HEK293 (cell line): Measurements from ENCODE around the gene EFEMP2.

Experiments
- CTCF ChIA-PET: fragments of 350-600 bp; formaldehyde crosslinking; extraction: SDS; loops from one replicate; lab custom pipeline; 2021; ENCODE audit warnings: antibody characterized with exemption; lab: Yijun Ruan, JAX
- POLR2A ChIA-PET: fragments of 300-600 bp; formaldehyde crosslinking; extraction: SDS; loops from one replicate; lab custom pipeline; 2020; ENCODE audit warnings: antibody characterized with exemption, inconsistent platforms; lab: Yijun Ruan, JAX
- H3K27ac ChIP-seq: fragments of 200-500 bp; sonication (Bioruptor generic); 2 replicates; pipeline ENCODE4 v1.5.1; 2014; ENCODE audit warnings: low read depth, low read length, control low read depth, inconsistent platforms; ENCODE audit errors: extremely low read depth
- H3K36me3 ChIP-seq, 2 experiments: fragments of 200-500 bp in 1 of 2; sonication (Bioruptor generic) in 1 of 2; 1 replicate in 1 of 2; 2 replicates in 1 of 2; pipeline ENCODE4 v1.5.1; 2014 to 2017; ENCODE audit warnings: inconsistent platforms in 2 of 2, low read length in 2 of 2; ENCODE audit not compliant: control insufficient read depth in 2 of 2, insufficient read depth in 1 of 2
- H3K4me1 ChIP-seq: fragments of 200-500 bp; sonication (Bioruptor generic); 2 replicates; pipeline ENCODE4 v1.5.1; 2014; ENCODE audit warnings: mild to moderate bottlenecking, low read length, inconsistent platforms; ENCODE audit not compliant: control insufficient read depth, insufficient read depth
- H3K4me3 ChIP-seq: 2 replicates; pipeline ENCODE4 v1.5.1; 2011; ENCODE audit warnings: low read depth, mild to moderate bottlenecking, control low read depth, low read length, moderate library complexity
- H3K9me3 ChIP-seq: fragments of 200-500 bp; sonication (Bioruptor generic); 2 replicates; pipeline ENCODE4 v1.5.1; 2014; ENCODE audit warnings: low read depth, low read length, inconsistent platforms; ENCODE audit not compliant: control insufficient read depth, insufficient read depth
- BCL11B ChIP-seq: fragments of 450-650 bp; formaldehyde crosslinking; IDR thresholded peaks from 2 replicates; pipeline ENCODE4 v1.5.1; 2016; ENCODE audit warnings: low read depth, missing biosample characterization, missing genetic modification characterization
- GFI1B ChIP-seq: fragments of 450-650 bp; formaldehyde crosslinking; IDR thresholded peaks from 2 replicates; pipeline ENCODE4 v1.5.1; 2016; ENCODE audit warnings: missing biosample characterization, missing genetic modification characterization
- GLI4 ChIP-seq: fragments of 450-650 bp; formaldehyde crosslinking; IDR thresholded peaks from 2 replicates; pipeline ENCODE4 v1.5.1; 2016; ENCODE audit warnings: missing biosample characterization, missing genetic modification characterization
- GLIS1 ChIP-seq: fragments of 450-650 bp; formaldehyde crosslinking; IDR thresholded peaks from 2 replicates; pipeline ENCODE4 v1.5.1; 2016; ENCODE audit warnings: missing biosample characterization, missing genetic modification characterization
- KLF1 ChIP-seq: fragments of 450-650 bp; formaldehyde crosslinking; IDR thresholded peaks from 2 replicates; pipeline ENCODE4 v1.5.1; 2016; ENCODE audit warnings: missing biosample characterization, missing genetic modification characterization
- MEIS1 ChIP-seq: sonication (generic); formaldehyde crosslinking; IDR thresholded peaks from 2 replicates; pipeline ENCODE4 v1.8.1; 2022; ENCODE audit warnings: missing genetic modification reagents, mild to moderate bottlenecking, borderline replicate concordance
- MYNN ChIP-seq: fragments of 450-650 bp; formaldehyde crosslinking; IDR thresholded peaks from 2 replicates; pipeline ENCODE4 v1.5.1; 2016; ENCODE audit warnings: missing biosample characterization, missing genetic modification characterization, borderline replicate concordance
- SP2 ChIP-seq: fragments of 450-650 bp; formaldehyde crosslinking; IDR thresholded peaks from 2 replicates; pipeline ENCODE4 v1.5.1; 2016; ENCODE audit warnings: missing biosample characterization, missing genetic modification characterization
- SP7 ChIP-seq: fragments of 450-650 bp; formaldehyde crosslinking; IDR thresholded peaks from 2 replicates; pipeline ENCODE4 v1.5.1; 2016; ENCODE audit warnings: missing biosample characterization, missing genetic modification characterization
- TCF7L2 ChIP-seq: IDR thresholded peaks from 2 replicates; pipeline ENCODE4 v1.6.1; 2011; ENCODE audit warnings: low read depth, mild to moderate bottlenecking, inconsistent platforms, low read length, moderate library complexity, borderline replicate concordance
- ZBTB21 ChIP-seq: fragments of 450-650 bp; formaldehyde crosslinking; IDR thresholded peaks from 2 replicates; pipeline ENCODE4 v1.5.1; 2017; ENCODE audit warnings: missing biosample characterization, missing genetic modification characterization
- ZIC2 ChIP-seq: fragments of 450-650 bp; formaldehyde crosslinking; IDR thresholded peaks from 2 replicates; pipeline ENCODE4 v1.5.1; 2016; ENCODE audit warnings: missing biosample characterization, missing genetic modification characterization
- ZNF121 ChIP-seq: fragments of 450-650 bp; formaldehyde crosslinking; IDR thresholded peaks from 2 replicates; pipeline ENCODE4 v1.5.1; 2016; ENCODE audit warnings: missing biosample characterization, missing genetic modification characterization
- ZNF132 ChIP-seq: fragments of 450-650 bp; formaldehyde crosslinking; IDR thresholded peaks from 2 replicates; pipeline ENCODE4 v1.5.1; 2017; ENCODE audit warnings: missing biosample characterization, missing genetic modification characterization, borderline replicate concordance
- ZNF133 ChIP-seq: fragments of 450-650 bp; formaldehyde crosslinking; IDR thresholded peaks from 2 replicates; pipeline ENCODE4 v1.5.1; 2016; ENCODE audit warnings: missing biosample characterization, missing genetic modification characterization
- ZNF184 ChIP-seq: fragments of 450-650 bp; IDR thresholded peaks from 2 replicates; pipeline ENCODE4 v1.5.1; 2018; ENCODE audit warnings: missing biosample characterization, mild to moderate bottlenecking, missing genetic modification characterization
- ZNF19 ChIP-seq: fragments of 450-650 bp; formaldehyde crosslinking; IDR thresholded peaks from 2 replicates; pipeline ENCODE4; 2016; ENCODE audit warnings: missing biosample characterization, missing genetic modification characterization, low read depth
- ZNF211 ChIP-seq: fragments of 450-650 bp; formaldehyde crosslinking; IDR thresholded peaks from 2 replicates; pipeline ENCODE4 v1.5.1; 2016; ENCODE audit warnings: low read depth, missing biosample characterization, missing genetic modification characterization
- ZNF274 ChIP-seq, 2 experiments: fragments of 200-500 bp in 1 of 2; fragments of 450-650 bp in 1 of 2; sonication (Bioruptor generic) in 1 of 2; formaldehyde crosslinking in 1 of 2; IDR thresholded peaks; 2 replicates each; pipeline versions ENCODE4 v1.5.1 to v1.6.1; 2014 to 2016; ENCODE audit warnings: borderline replicate concordance in 1 of 2, inconsistent platforms in 1 of 2, low read length in 1 of 2, missing biosample characterization in 1 of 2, missing genetic modification characterization in 1 of 2
- ZNF335 ChIP-seq: fragments of 450-650 bp; formaldehyde crosslinking; conservative IDR thresholded peaks from 2 replicates; pipeline ENCODE4 v1.5.1; 2016; ENCODE audit warnings: missing biosample characterization, missing genetic modification characterization
- ZNF350 ChIP-seq: fragments of 450-650 bp; formaldehyde crosslinking; IDR thresholded peaks from 2 replicates; pipeline ENCODE4 v1.5.0; 2017; ENCODE audit warnings: missing biosample characterization, mild to moderate bottlenecking, missing genetic modification characterization
- ZNF366 ChIP-seq: fragments of 450-650 bp; formaldehyde crosslinking; conservative IDR thresholded peaks from 2 replicates; pipeline ENCODE4 v1.5.1; 2016; ENCODE audit warnings: missing biosample characterization, missing genetic modification characterization
- ZNF529 ChIP-seq: fragments of 450-650 bp; formaldehyde crosslinking; IDR thresholded peaks from 2 replicates; pipeline ENCODE4 v1.5.1; 2017; ENCODE audit warnings: missing genetic modification characterization, missing biosample characterization; ENCODE audit not compliant: insufficient replicate concordance
- ZNF548 ChIP-seq: fragments of 450-650 bp; formaldehyde crosslinking; IDR thresholded peaks from 2 replicates; pipeline ENCODE4 v1.5.1; 2016; ENCODE audit warnings: missing biosample characterization, missing genetic modification characterization
- ZNF585B ChIP-seq: fragments of 450-650 bp; formaldehyde crosslinking; IDR thresholded peaks from 2 replicates; pipeline ENCODE4 v1.5.1; 2016; ENCODE audit warnings: missing biosample characterization, missing genetic modification characterization
- ZNF654 ChIP-seq: fragments of 450-650 bp; formaldehyde crosslinking; IDR thresholded peaks from 2 replicates; pipeline ENCODE4 v1.5.1; 2016; ENCODE audit warnings: low read depth, missing biosample characterization, missing genetic modification characterization
- ZNF658 ChIP-seq: fragments of 450-650 bp; formaldehyde crosslinking; IDR thresholded peaks from 2 replicates; pipeline ENCODE4; 2016; ENCODE audit warnings: missing biosample characterization, missing genetic modification characterization
- ZNF670 ChIP-seq: fragments of 450-650 bp; formaldehyde crosslinking; IDR thresholded peaks from 2 replicates; pipeline ENCODE4 v1.5.1; 2016; ENCODE audit warnings: missing biosample characterization, missing genetic modification characterization, low read depth
- ZNF776 ChIP-seq: fragments of 450-650 bp; formaldehyde crosslinking; IDR thresholded peaks from 2 replicates; pipeline ENCODE4 v1.5.0; 2017; ENCODE audit warnings: missing biosample characterization, missing genetic modification characterization, borderline replicate concordance
- ZNF843 ChIP-seq: fragments of 450-650 bp; formaldehyde crosslinking; IDR thresholded peaks from 2 replicates; pipeline ENCODE4 v1.5.1; 2016; ENCODE audit warnings: missing biosample characterization, missing genetic modification characterization
- ZSCAN23 ChIP-seq: fragments of 450-650 bp; formaldehyde crosslinking; IDR thresholded peaks from 2 replicates; pipeline ENCODE4 v1.5.1; 2016; ENCODE audit warnings: missing biosample characterization, missing genetic modification characterization
- ZSCAN30 ChIP-seq: fragments of 450-650 bp; IDR thresholded peaks from 2 replicates; pipeline ENCODE4 v1.5.1; 2018; ENCODE audit warnings: missing biosample characterization, mild to moderate bottlenecking, missing genetic modification characterization, moderate library complexity
- TF ChIP-seq, protein P1 (sequence below): fragments of 450-650 bp; IDR thresholded peaks from 2 replicates; pipeline ENCODE4 v1.5.1; 2018; ENCODE audit warnings: missing biosample characterization, missing genetic modification characterization
- TF ChIP-seq, protein P2 (sequence below): fragments of 450-650 bp; IDR thresholded peaks from 2 replicates; pipeline ENCODE4 v1.5.1; 2018; ENCODE audit warnings: missing biosample characterization, mild to moderate bottlenecking, missing genetic modification characterization
- TF ChIP-seq, protein P3 (sequence below): fragments of 450-650 bp; formaldehyde crosslinking; IDR thresholded peaks from 2 replicates; pipeline ENCODE4 v1.5.1; 2016; ENCODE audit warnings: missing biosample characterization, missing genetic modification characterization

The EFEMP2 gene

DNA sequence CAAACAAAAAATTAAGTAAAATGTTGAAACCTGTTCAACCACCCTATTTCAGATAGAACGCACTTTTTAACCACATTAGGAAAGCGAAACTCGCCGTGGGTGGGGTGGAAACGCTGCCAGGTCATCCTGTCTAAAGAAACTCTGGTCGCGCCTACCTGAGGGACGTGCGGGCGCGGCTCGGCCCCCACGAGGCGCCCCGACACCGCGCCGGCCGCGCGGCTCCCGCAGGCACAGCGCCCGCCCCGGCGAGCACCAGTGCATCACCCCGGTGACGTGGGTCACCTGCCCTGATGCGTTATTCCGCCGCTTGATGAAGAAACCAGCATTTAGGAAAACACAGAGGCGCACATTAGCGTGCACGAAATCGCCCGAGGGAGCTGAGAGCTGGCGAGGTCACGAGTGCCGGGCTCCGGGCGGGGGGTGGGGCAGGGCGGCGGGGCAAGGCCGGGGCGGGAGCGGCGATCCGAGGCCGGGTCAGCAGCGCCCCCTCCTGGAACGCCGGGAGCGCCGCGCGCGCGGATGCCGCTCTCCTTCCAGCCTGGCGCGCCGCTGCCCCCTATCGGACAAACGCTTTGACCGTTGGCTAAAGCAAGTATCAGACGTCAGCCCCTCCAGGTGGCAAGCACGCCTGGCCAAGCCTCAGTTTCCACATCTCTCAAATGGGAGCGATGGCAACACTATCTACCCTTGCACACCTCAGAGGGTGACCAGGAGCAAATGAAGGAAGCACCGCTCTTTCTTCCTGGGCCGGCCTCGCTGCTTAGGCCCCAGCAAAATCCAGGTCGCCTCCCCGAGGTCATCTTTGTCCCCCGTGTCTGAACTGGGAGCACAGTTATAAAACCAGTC, 54.5 kb downstream of the EFEMP2 start:
- Histone ChIP-seq H3K36me3 (no peaks in the 10 kb centered on the region), H3K27ac (peak overlapping the region; percentile 45; the same call in 1 of the 2 replicates), H3K4me1 (no peaks in the 10 kb centered on the region; the same call in 1 of the 2 replicates), H3K9me3 (no peaks in the 10 kb centered on the region), H3K4me3 (peak overlapping the region; percentile 66)
- ChIA-PET CTCF (interaction anchor here (0.6 to 5.4 kb wide), 57 partner anchors 9 to 503 kb away, joined by 3 to 45 read pairs (median 4); partner anchors contain the start of genes AP5B1, KAT5, MUS81 and RNASEH2C), POLR2A (interaction anchor here (0.7 to 1.8 kb wide), 5 partner anchors 10 to 109 kb away, joined by 3 to 10 read pairs (median 5); partner anchors contain the start of gene KAT5)
- TF ChIP-seq, protein P1, sequence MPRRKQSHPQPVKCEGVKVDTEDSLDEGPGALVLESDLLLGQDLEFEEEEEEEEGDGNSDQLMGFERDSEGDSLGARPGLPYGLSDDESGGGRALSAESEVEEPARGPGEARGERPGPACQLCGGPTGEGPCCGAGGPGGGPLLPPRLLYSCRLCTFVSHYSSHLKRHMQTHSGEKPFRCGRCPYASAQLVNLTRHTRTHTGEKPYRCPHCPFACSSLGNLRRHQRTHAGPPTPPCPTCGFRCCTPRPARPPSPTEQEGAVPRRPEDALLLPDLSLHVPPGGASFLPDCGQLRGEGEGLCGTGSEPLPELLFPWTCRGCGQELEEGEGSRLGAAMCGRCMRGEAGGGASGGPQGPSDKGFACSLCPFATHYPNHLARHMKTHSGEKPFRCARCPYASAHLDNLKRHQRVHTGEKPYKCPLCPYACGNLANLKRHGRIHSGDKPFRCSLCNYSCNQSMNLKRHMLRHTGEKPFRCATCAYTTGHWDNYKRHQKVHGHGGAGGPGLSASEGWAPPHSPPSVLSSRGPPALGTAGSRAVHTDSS (tag by site-specific recombination) = no peak
- TF ChIP-seq ZIC2 (tag by site-specific recombination) = 0 out of 2 replicates have a peak, but pooled peaks have one; percentile 11
- no peak for TF ChIP-seq ZNF670 (tag by site-specific recombination)
- no peak for TF ChIP-seq MEIS1 (CRISPR knock-in tag)
- no peak for TF ChIP-seq ZNF274 (IDR thresholded peaks at IDR 0.05; ENCODE audit: low read length)
- no peak for TF ChIP-seq ZNF274 (tag by site-specific recombination; IDR thresholded peaks at IDR 0.05; ENCODE audit: borderline replicate concordance)
- TF ChIP-seq ZNF211 (tag by site-specific recombination) = no peak
- TF ChIP-seq ZNF133 (tag by site-specific recombination) = no peak
- TF ChIP-seq, protein P2, sequence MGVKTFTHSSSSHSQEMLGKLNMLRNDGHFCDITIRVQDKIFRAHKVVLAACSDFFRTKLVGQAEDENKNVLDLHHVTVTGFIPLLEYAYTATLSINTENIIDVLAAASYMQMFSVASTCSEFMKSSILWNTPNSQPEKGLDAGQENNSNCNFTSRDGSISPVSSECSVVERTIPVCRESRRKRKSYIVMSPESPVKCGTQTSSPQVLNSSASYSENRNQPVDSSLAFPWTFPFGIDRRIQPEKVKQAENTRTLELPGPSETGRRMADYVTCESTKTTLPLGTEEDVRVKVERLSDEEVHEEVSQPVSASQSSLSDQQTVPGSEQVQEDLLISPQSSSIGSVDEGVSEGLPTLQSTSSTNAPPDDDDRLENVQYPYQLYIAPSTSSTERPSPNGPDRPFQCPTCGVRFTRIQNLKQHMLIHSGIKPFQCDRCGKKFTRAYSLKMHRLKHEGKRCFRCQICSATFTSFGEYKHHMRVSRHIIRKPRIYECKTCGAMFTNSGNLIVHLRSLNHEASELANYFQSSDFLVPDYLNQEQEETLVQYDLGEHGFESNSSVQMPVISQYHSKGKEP = no peak
- TF ChIP-seq ZNF585B (tag by site-specific recombination) = no peak
- no peak for TF ChIP-seq ZNF184 (tag by site-specific recombination)
- TF ChIP-seq ZBTB21 = no peak
- no peak for TF ChIP-seq ZNF658 (tag by site-specific recombination)
- no peak for TF ChIP-seq ZNF350 (tag by site-specific recombination)
- TF ChIP-seq ZSCAN23 (tag by site-specific recombination) = no peak
- TF ChIP-seq ZNF19 = no peak
- no peak for TF ChIP-seq ZNF132 (tag by site-specific recombination)
- TF ChIP-seq GLI4 (tag by site-specific recombination) = no peak
- TF ChIP-seq SP7 (tag by site-specific recombination) = peak; percentile 10; the same call in 1 of the 2 replicates
- peak; percentile 48; the same call in 1 of the 2 replicates for TF ChIP-seq ZNF335
- no peak for TF ChIP-seq KLF1 (tag by site-specific recombination)
- TF ChIP-seq ZSCAN30 (tag by site-specific recombination) = peak; percentile 44; the same call in 1 of the 2 replicates
- TF ChIP-seq, protein P3, sequence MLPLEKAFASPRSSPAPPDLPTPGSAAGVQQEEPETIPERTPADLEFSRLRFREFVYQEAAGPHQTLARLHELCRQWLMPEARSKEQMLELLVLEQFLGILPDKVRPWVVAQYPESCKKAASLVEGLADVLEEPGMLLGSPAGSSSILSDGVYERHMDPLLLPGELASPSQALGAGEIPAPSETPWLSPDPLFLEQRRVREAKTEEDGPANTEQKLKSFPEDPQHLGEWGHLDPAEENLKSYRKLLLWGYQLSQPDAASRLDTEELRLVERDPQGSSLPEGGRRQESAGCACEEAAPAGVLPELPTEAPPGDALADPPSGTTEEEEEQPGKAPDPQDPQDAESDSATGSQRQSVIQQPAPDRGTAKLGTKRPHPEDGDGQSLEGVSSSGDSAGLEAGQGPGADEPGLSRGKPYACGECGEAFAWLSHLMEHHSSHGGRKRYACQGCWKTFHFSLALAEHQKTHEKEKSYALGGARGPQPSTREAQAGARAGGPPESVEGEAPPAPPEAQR (tag by site-specific recombination) = no peak
- no peak for TF ChIP-seq ZNF776
- TF ChIP-seq ZNF548 (tag by site-specific recombination) = no peak
- no peak for TF ChIP-seq ZNF843 (tag by site-specific recombination)
- TF ChIP-seq TCF7L2 = no peak
- 0 out of 2 replicates have a peak, but pooled peaks have one; percentile 23 for TF ChIP-seq SP2 (tag by site-specific recombination)
- TF ChIP-seq GLIS1 (tag by site-specific recombination) = no peak
- TF ChIP-seq MYNN (tag by site-specific recombination) = no peak
- peak; percentile 92 for TF ChIP-seq BCL11B (tag by site-specific recombination)
- TF ChIP-seq ZNF366 = no peak
- no peak for TF ChIP-seq ZNF121 (tag by site-specific recombination)
- no peak for TF ChIP-seq GFI1B (tag by site-specific recombination)
- TF ChIP-seq ZNF654 = peak; percentile 59
- TF ChIP-seq ZNF529 (tag by site-specific recombination) = no peak
